ENCODE measurements around the gene RITA1.

RITA1 gene

DNA sequence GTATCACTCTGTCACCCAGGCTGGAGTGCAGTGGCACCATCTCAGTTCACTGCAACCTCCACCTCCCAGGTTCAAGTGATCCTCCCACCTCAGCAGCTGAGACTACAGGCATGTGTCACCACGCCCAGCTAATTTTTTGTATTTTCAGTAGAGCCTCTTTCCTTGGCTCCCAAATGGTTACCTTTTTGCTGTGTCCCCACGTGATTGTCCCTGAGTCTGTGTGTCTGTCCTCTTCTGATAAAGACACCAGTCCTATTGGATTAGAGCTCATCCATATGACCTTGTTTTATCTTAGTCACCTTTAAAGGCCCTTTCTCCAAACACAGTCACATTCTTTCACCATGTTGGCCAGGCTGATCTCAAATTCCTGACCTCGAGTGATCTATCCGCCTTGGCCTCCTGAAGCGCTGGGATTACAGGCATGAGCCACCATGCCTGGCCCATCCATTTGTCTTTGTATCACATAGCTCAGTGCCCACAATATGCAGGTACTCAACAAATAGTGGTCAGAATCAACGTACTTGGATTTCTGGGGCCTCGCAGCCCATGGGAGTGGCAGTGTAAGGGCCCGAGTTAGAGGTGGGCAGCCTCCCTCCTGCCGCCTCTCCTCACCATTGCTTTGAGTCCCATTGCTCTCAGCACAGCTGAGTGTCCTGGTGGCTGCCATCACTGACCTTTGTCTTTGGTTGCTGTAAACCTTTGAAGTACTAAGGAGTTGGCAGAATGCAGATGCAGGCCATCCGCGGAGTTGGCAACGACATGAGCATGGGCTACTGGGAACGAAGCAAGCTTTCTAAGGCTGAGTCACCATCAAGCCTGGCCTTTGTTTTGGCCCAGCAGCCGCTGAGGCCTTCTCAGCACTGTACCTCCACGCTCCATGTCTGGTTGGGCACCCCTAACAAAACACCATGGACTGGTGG, 45.1 kb downstream of the RITA1 start:
- peak; percentile 63 for DNase-seq (ENCODE audit: low read depth)

DNA sequence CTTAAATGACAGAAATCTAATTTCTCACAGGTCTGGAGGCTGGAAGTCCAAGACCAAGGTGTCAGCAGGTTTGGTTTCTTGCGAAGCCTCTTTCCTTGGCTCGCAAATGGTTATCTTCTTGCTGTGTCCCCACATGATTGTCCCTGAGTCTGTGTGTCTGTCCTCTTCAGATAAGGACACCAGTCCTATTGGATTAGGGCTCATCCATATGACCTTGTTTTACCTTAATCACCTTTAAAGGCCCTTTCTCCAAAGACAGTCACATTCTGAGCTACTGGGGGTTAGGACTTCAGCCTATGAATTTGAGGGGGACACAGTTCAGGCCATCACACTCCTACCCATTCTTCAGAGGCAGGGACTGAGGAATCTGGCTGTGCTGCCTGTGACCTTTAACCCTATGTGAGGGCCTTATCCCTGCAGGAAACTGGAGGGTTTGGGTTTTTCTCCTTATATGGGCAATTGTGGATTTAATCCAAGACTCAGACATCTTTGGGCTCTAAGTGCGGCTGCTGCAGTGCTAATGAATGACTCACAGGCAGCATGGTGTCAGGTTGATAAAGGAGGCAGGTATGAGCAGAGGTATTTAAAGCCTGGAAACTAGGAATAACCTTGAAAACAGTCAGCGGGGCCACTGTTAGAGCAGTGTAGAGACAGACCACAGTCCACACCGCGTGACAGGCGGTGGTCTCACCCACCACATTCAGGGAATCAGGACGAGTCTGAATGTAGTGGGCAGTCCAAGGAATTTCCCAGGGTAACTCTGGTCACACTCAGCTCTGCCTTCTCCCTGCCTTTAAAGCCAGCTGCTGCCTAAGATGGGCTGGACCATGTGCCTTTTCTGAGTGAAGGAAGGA, 45.9 kb downstream of the RITA1 start:
- peak; percentile 85 for DNase-seq (ENCODE audit: low read depth)

DNA sequence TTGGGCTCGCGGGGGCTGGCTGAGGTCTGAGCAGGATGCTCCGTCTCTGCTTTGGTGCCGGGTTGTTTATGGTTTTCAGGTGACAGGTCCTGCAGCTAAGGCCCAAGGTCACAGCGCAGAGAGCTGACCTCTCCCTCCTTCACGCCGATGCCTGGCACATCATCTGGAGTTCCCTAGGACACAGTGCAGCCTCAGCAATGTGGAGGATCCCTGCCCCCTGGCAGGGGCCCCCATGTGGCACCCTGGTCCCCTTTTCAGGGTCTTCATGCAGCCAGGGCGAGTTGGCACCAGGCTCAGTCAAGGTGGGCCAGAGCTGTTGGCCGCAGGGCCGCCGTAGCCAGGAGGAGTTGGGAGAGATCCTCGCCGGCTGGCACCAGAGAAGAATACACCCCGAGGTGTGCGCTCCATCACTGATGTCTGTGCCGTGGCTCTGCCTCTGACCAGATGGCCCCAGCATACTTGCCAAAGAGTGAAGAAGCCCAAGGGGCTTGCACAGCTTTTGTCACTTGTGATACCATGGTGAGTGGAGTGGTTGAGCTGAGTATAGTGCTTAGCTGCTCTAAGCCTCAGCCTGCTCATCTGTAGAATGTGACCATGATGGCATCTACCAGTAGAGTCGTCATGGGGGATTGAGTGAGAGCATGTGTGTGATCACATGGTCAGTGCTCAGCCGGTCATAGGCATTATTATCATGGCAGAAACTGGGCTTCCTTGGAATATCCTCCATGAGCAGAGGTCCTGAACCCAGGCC, 46.7 kb downstream of the RITA1 start:
- DNase-seq (ENCODE audit: low read depth) = no peak

DNA sequence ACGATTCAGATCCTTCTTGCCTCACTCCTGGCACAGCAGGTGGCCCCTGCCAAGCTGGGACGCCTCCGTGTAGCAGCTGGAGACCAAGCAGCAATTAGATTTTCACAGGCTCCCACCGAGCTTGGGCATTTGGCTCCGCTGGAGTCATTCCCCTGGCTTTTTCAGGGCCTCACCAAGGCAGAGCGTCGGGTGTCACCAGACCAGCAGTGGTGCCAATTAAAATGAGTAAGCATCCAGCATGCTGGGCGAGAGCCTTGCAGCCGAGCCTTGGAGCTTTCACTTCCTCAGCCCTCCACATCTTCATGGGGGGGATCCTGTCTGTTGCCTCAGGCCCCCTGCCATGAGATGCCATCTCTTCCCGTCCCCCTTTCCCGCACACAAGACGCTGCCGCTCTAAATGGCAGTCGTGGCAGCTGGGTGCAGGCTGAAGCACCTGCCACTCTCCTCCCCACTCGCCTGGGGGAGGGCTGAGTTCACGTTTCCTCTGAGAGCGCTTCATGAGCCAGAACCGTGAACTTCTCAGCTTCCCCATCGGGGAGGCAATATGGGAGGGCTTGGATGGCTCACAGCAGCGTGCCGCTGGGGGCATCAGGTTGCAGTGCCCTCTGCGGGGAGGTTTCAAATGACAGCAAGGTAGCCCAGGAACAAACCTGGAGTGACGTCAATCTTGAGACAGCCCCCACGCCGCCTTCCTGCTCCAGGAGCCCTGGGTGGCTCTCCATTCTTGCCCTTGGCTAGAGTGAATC, 47.5 kb downstream of the RITA1 start:
- DNase-seq (ENCODE audit: low read depth) = peak; percentile 46

DNA sequence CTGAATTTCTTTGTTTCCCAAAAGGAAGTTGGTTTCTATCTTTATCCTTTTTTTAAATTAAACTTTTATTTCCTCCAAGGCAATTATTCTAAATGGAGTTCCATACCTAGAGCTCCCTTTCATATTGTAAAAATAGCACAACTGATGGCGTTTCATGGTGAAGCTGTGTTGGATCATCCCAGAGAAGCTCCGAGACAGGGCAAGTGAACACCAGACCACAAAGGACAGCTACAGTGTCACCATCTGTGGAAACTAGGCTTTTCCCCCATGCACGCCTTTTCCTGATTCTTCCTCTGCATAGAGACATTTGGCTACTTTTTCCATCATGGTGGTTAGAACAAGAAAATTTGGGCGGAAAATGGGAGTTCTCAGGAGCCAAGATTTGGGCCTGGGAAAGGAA, 48.4 kb downstream of the RITA1 start:
- DNase-seq (ENCODE audit: low read depth) = no peak

DNA sequence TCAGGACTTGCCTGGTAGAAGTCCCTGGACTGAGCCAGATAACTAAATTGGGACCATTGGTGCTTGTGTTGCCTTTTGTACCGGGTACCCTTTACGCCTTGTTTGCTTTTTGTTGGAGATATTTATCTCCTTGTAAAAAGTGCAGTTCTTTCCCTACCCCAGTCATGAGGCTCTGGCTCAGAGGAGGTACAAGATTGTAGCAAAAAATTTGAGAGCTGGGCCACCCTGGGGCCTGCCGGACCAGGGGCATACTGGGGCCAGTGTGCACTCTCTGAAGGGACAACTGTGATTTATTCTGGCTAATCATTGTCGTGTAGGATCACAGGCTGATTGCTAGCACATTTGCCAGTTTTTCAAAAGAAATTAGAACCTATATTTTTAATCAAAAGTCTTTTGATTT, 49.0 kb downstream of the RITA1 start:
- no peak for DNase-seq (ENCODE audit: low read depth)

DNA sequence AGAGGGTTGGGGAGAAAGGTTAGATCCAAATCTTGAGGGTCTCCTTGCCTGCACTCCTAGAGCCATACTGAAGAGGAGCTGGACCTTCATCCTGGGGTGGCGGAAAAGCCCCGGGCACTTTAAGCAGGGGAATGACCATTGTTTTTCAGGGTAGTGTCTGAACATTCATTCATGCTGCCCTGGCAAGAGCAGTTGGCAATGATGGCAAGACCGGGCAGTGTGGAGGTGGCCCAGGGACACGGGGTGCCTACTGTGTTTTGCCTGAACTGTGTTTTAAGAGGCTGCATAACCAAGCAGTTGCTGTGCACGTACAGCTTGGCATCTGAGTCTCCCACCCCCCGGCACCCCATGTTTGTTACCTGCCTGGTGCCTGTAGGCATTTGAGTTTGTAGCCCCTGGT, 50.5 kb downstream of the RITA1 start:
- DNase-seq (ENCODE audit: low read depth) = no peak

DNA sequence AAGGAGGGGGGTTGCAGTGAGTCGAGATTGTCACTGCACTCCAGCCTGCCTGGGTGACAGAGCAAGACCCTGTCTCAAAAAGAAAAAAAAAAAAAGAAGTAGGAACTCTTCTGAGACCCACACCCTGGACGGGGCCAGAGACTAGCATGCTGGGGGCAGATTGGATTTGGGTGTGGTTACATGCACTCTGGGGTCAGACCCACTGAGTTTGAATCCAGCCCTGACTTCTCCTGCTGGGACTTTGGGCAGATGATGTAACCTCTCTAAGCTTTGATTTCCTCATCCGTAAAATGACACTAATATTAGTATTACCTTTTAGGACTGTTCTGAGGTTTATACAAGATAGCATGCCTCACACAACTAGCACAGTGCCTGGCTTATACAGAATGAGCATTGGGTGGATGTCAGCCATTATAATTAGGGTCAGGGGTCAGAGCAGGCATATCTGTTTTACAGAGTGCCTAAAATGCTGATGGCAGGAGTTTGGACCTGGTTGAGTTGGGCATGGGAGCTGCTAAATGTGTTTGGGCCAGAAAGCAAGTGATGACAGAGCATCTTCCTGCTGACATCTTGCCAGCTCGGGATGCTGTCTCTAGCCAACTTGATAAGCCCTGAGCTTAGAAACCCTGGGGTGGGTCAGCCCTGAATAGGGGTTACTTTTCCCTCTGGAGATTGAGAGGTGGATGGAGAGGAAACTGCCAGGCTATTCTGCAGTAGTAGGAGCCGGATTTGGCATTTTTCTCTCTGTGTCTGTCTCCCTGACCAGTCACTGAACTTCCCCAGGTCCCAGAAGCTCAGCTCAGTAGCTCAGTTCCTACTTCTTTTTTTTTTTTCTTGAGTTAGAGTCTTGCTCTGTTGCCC, 51.2 kb downstream of the RITA1 start:
- no peak for DNase-seq (ENCODE audit: low read depth)

DNA sequence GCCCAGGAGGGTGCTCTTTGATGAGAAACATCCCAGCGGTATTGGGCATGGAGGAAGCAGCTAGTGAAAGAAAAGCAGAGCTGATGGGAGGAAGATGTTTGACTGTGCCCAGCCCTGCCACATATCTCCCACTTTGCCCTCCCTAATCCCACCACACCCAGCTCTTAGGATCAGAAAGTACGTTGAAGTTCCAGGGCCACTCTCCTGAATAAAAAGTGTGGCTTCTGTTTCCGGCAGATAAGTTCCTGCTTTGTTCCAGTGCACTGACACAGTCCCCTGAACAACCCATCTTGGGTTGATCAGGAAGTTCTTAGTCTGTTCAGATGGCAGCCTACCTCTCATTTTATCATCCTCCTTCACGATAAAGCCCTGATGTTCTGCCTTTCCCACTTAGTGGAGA, 52.2 kb downstream of the RITA1 start:
- no peak for DNase-seq (ENCODE audit: low read depth)

DNA sequence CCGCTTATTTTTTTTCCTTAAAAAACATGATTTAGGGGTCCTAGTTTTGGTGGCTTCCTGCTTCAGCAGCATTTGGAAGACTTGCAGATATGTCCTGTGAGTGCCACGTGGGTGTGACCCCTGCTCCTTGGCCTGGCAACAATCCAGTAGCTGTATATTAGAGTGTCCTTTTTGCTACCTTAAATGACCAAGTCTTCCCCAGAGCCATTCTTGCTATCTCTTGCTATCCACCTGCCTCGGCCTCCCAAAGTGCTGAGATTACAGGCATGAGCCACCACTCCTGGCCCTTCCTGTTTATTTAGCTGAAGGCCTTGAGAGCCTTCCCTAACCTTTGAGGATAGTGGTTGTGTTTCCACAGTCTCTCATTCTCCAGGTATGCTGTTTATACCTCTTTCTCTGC, 52.8 kb downstream of the RITA1 start:
- DNase-seq (ENCODE audit: low read depth) = no peak

DNA sequence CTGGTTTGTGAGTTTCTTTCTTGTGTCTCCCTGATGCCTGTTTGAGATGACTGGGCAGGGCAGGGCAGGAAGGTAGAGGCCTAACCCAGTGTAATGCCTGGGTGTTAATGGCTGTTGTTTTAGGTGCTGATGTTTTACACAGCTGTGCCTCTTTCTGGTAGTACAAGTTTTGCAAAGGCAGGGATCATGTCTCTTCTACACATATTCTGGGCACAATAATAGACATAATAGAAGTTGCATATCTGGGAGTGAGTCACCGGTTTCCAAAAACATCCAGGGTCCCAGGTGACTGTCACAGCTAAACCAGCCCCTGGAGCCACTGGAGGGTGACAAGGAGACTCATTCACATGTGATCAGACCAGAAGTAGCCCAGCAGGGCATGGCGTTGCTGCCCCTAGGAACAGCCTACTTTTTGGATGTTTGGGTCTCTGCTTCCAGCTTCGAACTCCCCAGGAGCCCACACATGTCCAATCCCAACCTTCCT, 53.8 kb downstream of the RITA1 start:
- no peak for DNase-seq (ENCODE audit: low read depth)

DNA sequence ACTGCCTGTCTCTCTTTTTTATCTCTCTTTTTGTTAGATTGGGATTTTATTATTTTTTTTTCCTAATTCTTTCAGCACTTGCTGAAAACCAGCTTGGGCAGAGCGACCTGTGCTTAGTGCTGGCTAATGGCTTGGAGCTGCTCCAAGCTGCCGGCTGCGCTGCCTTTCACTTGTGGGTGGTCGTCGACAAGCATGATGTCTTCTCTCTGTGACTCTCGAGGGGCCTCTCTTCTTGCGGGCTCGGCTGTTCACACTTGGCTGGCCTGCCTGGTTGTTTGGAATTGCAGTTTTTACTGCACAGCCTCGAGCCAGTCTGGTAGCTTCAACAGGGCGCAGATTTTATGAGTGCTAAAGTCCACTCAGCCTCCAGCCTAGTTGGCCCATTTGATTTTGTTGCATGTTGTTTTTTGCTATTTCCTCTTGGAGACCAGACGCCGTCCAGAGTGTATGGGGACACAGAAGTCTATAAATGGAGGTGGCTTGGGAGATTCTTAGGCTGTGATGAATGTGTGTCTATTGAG, 54.4 kb downstream of the RITA1 start:
- no peak for DNase-seq (ENCODE audit: low read depth)

DNA sequence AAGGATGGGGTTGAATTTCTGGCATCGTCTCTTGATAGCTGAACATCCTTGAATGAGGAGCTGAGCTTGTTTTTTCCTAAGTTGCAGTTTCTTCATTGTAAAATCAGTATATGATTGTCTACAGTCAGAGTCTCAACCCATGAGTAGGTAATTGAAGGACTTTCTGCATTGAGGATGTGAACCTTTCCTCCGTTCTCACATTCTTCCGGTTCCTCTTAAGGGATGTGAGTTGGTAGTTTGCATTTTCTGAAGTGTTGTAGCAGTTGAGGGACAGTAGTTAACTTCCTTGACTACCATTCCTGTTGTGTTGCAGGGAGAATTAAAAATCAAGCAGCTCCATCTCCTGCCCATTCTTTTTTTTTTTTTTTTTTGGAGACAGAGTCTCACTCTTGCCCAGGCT, 54.9 kb downstream of the RITA1 start:
- DNase-seq (ENCODE audit: low read depth) = no peak

DNA sequence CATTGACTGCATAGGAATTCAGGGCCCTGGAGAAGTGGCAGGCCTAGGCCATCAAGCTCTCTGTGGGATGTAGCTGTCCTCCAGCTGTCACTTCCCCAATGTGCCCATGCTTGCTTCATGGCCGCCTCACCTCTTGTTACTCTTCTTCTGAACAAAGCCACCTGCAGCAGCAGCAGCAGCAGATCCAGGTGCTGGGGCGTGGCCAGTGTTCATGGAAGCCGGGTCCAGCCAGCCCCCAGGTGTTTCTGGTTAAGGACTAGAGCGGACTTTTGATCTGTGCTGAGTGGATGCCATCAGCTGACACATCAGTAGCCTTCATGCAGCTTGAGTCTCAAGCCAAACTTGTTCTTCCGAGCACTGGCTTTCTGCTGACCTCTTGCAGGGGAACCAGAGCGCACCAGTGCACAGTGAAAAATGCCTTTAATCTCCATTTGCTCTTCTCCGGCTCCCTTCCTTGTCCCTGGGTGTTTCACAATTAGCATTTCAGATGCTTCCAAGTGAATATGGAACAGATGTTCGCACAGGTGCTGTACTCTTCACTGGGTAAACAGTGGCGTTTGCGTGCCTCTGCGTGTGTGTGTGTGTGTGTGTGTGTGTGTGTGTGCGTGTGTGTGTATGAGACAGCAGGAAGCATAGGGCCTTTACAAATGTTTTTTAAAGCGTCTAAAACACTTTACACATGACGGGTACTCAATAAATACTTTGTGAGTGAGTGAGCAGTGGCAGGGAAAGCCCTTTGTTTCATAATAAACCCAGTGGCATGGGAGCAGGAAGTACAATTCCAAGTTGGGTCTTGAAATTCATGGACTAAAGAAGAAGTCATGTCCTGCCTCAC, 55.9 kb downstream of the RITA1 start:
- peak; percentile 95 for DNase-seq (ENCODE audit: low read depth)
